ENCODE measurements around the gene MYL7. TPM values are rescaled to one million over a fixed set of nuclear protein-coding genes. Genes with fewer than 3 reads are reported as not detected.

The MYL7 gene
- total and polyA plus RNA-seq, 4 experiments from 2014 or later, result not detected

DNA sequence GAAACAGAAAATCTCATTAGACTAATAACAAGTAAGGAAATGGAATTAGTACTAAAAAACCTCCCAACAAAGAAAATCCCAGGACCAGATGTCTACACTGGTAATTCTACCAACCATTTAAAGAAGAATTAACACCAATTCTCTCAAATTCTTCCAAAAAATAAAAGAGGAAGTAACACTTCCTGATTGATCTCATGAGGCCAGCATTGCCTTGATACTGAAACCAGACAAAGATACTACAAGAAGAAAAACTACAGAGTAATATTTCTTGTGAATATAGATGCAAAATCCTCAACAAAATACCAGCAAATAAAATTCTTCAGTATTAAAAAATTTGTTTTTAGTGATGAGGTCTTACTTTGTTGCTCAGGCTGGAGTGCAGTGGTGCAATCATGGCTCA lies 26.8 kb upstream of the MYL7 start:
- DNase-seq, result no peak
- Mint-ChIP-seq H3K36me3 (no peaks in the 10 kb centered on the region), H3K27me3 (peaks cover 0 to 3% of the 10 kb centered on the region in 2 donors), H3K9me3 (peaks cover 0 to 3% (median 0%) of the 10 kb centered on the region in 8 donors), H3K27ac (peak overlapping the region in 1 of 7 donors; percentile 22), H3K4me1 (peaks cover 0 to 7% (median 3%) of the 10 kb centered on the region in 4 donors), H3K4me3 (no peak overlapping the region)
- Histone ChIP-seq H3K27me3 (ENCODE audit: insufficient read depth, low read length) (no peaks in the 10 kb centered on the region), H3K4me3 (ENCODE audit: low read length in 2 of 2) (no peak overlapping the region), H3K9me3 (ENCODE audit: control insufficient read depth in 1 of 2, low read length in 2 of 2) (no peaks in the 10 kb centered on the region), H3K36me3 (ENCODE audit: insufficient read depth, low read length) (no peaks in the 10 kb centered on the region), H3K27ac (ENCODE audit: low read depth, low read length) (no peak overlapping the region), H3K4me1 (ENCODE audit: insufficient read depth, low read length) (no peaks in the 10 kb centered on the region)
- ChIA-PET CTCF (ENCODE audit: partially characterized antibody) (no interaction called here), POLR2A (ENCODE audit: partially characterized antibody) (no interaction called here)
- intact Hi-C loops (cut with micrococcal nuclease), result no loop called here

DNA sequence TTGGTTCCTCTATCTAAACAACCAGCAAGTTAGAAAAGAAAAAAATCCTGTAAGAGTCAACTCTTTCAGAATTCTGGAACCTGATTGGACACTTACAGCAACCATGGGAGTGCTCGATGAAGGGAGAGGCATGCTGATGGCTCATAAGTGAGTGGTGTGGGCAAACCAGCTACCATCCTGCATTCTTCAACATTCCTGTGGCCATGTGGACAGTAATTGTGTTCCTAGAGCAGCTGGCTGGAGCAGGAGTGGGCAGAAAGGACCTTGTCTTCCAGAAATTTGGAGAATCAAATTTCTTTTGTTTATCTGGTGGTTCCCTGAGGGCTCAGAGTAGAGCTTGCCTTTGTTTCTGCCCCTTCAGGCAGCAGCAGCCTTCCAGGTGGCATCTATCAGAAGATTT lies 22.5 kb upstream of the MYL7 start:
- Mint-ChIP-seq H3K27ac (no peak overlapping the region), H3K27me3 (peaks cover 3 to 5% of the 10 kb centered on the region in 2 donors), H3K4me1 (peaks cover 0 to 7% (median 3%) of the 10 kb centered on the region in 4 donors), H3K36me3 (no peaks in the 10 kb centered on the region), H3K9me3 (peaks cover 0 to 3% (median 0%) of the 10 kb centered on the region in 8 donors), H3K4me3 (no peak overlapping the region)
- ChIA-PET POLR2A (ENCODE audit: partially characterized antibody) (interaction anchor here (0.7 kb wide), 1 partner anchor 40 kb away, joined by 4 read pairs; the partner anchor contains the start of gene POLD2), CTCF (ENCODE audit: partially characterized antibody) (no interaction called here)
- Histone ChIP-seq H3K9me3 (ENCODE audit: control insufficient read depth in 1 of 2, low read length in 2 of 2) (no peaks in the 10 kb centered on the region), H3K4me1 (ENCODE audit: insufficient read depth, low read length) (no peaks in the 10 kb centered on the region), H3K36me3 (ENCODE audit: insufficient read depth, low read length) (no peaks in the 10 kb centered on the region), H3K27me3 (ENCODE audit: insufficient read depth, low read length) (no peaks in the 10 kb centered on the region), H3K4me3 (ENCODE audit: low read length in 2 of 2) (no peak overlapping the region), H3K27ac (ENCODE audit: low read depth, low read length) (no peak overlapping the region)
- intact Hi-C loops (cut with micrococcal nuclease), result no loop called here
- no peak for DNase-seq

DNA sequence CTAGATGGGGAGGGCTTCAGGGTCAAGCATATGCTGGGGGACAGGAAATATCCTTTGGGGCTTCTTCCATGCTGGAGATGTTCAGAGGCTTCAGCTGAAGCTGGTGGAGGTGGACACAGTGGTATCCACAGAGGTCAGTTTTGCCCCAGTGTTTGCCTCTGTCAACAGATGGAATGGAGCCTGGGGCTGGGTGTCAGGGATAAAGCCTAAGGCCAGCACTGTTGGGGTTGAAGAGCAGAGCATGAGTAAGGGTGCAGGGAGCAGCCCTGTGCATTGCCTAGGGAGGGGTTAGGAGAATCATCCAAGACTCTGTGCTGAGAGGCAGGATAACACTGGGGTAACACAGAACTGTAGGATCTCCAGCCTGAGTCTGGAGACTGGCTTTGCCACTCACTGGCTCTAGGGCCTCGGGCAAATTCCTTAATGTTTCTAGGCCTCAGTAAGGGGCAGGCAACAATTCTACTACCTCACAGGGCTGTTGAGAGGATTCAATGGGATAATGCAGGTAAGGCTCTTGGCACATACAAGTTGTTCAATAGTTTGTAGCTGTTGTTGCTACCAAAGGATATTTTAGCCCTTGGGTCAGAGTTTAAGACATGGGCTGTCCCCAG lies 21.8 kb upstream of the MYL7 start:
- Histone ChIP-seq H3K36me3 (ENCODE audit: insufficient read depth, low read length) (no peaks in the 10 kb centered on the region), H3K27me3 (ENCODE audit: insufficient read depth, low read length) (no peaks in the 10 kb centered on the region), H3K9me3 (ENCODE audit: control insufficient read depth in 1 of 2, low read length in 2 of 2) (no peaks in the 10 kb centered on the region), H3K4me1 (ENCODE audit: insufficient read depth, low read length) (no peaks in the 10 kb centered on the region), H3K4me3 (ENCODE audit: low read length in 2 of 2) (no peak overlapping the region), H3K27ac (ENCODE audit: low read depth, low read length) (no peak overlapping the region)
- Mint-ChIP-seq H3K4me1 (peaks cover 0 to 6% (median 2%) of the 10 kb centered on the region in 4 donors), H3K27ac (no peak overlapping the region), H3K27me3 (peaks cover 3 to 5% of the 10 kb centered on the region in 2 donors), H3K4me3 (no peak overlapping the region), H3K9me3 (peaks cover 0 to 3% (median 0%) of the 10 kb centered on the region in 8 donors), H3K36me3 (no peaks in the 10 kb centered on the region)
- ChIA-PET POLR2A (ENCODE audit: partially characterized antibody) (no interaction called here), CTCF (ENCODE audit: partially characterized antibody) (no interaction called here)
- DNase-seq, result no peak
- intact Hi-C loops (cut with micrococcal nuclease), result no loop called here

DNA sequence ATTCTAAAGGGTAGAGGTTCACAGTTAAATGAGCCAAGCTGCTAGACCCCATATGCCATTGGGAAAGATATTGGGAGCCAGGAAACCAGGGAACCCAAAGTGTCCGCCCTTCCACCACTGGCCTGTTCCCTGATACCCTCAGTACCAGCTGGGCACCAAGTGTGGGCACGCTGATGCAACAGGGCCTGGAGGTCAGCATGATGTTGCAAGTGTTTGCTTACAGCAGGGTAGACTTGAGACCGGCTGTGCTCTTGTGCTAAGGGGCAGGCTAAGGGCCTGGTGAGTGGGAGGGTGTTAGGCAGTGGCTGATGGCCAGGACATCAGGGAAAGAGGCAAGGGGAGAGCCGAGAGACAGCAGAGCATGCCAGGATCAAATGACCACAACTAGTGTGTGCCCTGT lies 21.0 kb upstream of the MYL7 start:
- intact Hi-C loops (cut with micrococcal nuclease), result no loop called here
- H3K36me3 ChIP-seq (ENCODE audit: insufficient read depth, low read length), result no peaks in the 10 kb centered on the region
- ChIA-PET POLR2A (ENCODE audit: partially characterized antibody) (no interaction called here), CTCF (ENCODE audit: partially characterized antibody) (no interaction called here)
- no peak overlapping the region for H3K27ac ChIP-seq (ENCODE audit: low read depth, low read length)
- Mint-ChIP-seq H3K4me3 (no peak overlapping the region), H3K36me3 (no peaks in the 10 kb centered on the region), H3K27ac (no peak overlapping the region), H3K9me3 (peaks cover 0 to 3% (median 0%) of the 10 kb centered on the region in 8 donors), H3K27me3 (peaks cover 3 to 6% of the 10 kb centered on the region in 2 donors), H3K4me1 (no peaks in the 10 kb centered on the region)
- H3K4me1 ChIP-seq (ENCODE audit: insufficient read depth, low read length), result no peaks in the 10 kb centered on the region
- H3K27me3 ChIP-seq (ENCODE audit: insufficient read depth, low read length), result no peaks in the 10 kb centered on the region
- no peak overlapping the region for H3K4me3 ChIP-seq (ENCODE audit: low read length in 2 of 2)
- no peaks in the 10 kb centered on the region for H3K9me3 ChIP-seq (ENCODE audit: control insufficient read depth in 1 of 2, low read length in 2 of 2)
- no peak for DNase-seq

DNA sequence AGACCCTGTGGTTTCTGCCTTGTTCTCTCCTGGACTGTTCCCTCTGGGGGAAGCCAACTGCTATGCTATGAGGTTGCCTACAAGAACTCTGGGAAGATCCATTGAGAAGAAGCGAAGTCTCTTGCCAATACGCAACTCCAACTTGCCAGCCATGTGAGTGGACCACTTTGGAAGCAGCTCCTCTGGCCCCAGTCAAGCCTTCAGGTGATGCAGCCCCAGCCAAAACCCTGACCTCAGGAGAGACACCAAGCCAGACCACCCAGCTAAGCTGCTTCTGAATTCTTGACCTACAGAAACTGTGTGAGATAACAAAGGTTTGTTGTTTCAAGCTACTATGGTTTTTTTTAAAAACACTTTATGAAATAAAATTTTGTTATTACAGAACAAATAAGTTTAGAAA lies 20.2 kb upstream of the MYL7 start:
- peaks cover 3 to 6% of the 10 kb centered on the region in 2 donors for H3K27me3 Mint-ChIP-seq
- H3K27ac Mint-ChIP-seq, result no peak overlapping the region
- no peaks in the 10 kb centered on the region for H3K36me3 Mint-ChIP-seq
- intact Hi-C loops (cut with micrococcal nuclease), result no loop called here
- no peaks in the 10 kb centered on the region for H3K4me1 Mint-ChIP-seq
- no peak overlapping the region for H3K4me3 Mint-ChIP-seq
- H3K4me3 ChIP-seq (ENCODE audit: low read length in 2 of 2), result no peak overlapping the region
- H3K36me3 ChIP-seq (ENCODE audit: insufficient read depth, low read length), result no peaks in the 10 kb centered on the region
- no peaks in the 10 kb centered on the region for H3K4me1 ChIP-seq (ENCODE audit: insufficient read depth, low read length)
- no peak for DNase-seq
- ChIA-PET POLR2A (ENCODE audit: partially characterized antibody) (no interaction called here), CTCF (ENCODE audit: partially characterized antibody) (no interaction called here)
- no peaks in the 10 kb centered on the region for H3K27me3 ChIP-seq (ENCODE audit: insufficient read depth, low read length)
- H3K9me3 ChIP-seq (ENCODE audit: control insufficient read depth in 1 of 2, low read length in 2 of 2), result no peaks in the 10 kb centered on the region
- no peak overlapping the region for H3K27ac ChIP-seq (ENCODE audit: low read depth, low read length)
- H3K9me3 Mint-ChIP-seq, result peaks cover 0 to 3% (median 0%) of the 10 kb centered on the region in 8 donors

DNA sequence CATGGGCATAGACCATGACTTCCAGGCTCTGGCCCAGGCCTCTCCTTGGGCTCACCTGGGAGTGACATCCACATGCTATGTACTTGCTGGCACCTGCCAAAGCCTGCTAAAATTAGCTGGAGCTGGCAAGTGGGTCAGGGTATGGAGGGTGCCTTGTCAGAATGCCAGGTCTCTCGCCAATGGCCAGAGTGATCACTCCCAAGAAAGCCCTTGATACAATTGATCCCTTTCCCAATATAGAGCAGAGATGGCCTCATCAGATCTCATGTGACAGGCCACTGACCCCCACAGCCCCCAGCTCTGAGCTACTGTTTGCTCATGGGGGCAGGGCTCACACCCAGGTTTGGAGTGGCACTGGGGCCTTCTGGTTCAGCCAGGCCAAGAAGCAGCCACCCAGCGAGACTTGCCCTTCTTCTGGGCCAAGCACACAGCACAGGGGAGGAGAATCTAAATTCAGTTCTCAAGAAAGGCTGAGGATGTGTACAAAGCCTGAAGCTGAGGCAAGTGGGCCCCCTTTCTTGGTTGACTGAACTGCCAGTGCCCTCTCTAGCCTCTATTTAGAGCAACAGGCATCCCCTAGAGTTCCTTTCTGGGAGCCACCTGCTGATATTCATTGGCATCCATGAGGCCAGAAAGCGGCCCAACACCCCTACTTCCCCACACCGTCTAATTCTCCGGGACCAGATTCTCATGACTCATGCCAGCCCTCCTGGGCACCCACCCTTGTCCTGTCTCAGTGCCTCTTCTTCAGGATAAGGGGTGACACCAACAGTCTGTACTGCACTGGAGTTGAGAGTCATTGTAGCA lies 18.9 kb upstream of the MYL7 start:
- H3K36me3 ChIP-seq (ENCODE audit: insufficient read depth, low read length), result no peaks in the 10 kb centered on the region
- Mint-ChIP-seq H3K27ac (no peak overlapping the region), H3K4me3 (no peak overlapping the region), H3K9me3 (peaks cover 0 to 3% (median 0%) of the 10 kb centered on the region in 8 donors), H3K27me3 (peaks cover 3 to 6% of the 10 kb centered on the region in 2 donors), H3K36me3 (no peaks in the 10 kb centered on the region), H3K4me1 (no peaks in the 10 kb centered on the region)
- no peaks in the 10 kb centered on the region for H3K9me3 ChIP-seq (ENCODE audit: control insufficient read depth in 1 of 2, low read length in 2 of 2)
- H3K27ac ChIP-seq (ENCODE audit: low read depth, low read length), result no peak overlapping the region
- no peaks in the 10 kb centered on the region for H3K4me1 ChIP-seq (ENCODE audit: insufficient read depth, low read length)
- ChIA-PET CTCF (ENCODE audit: partially characterized antibody) (no interaction called here), POLR2A (ENCODE audit: partially characterized antibody) (no interaction called here)
- no peaks in the 10 kb centered on the region for H3K27me3 ChIP-seq (ENCODE audit: insufficient read depth, low read length)
- H3K4me3 ChIP-seq (ENCODE audit: low read length in 2 of 2), result no peak overlapping the region
- intact Hi-C loops (cut with micrococcal nuclease), result no loop called here
- no peak for DNase-seq

DNA sequence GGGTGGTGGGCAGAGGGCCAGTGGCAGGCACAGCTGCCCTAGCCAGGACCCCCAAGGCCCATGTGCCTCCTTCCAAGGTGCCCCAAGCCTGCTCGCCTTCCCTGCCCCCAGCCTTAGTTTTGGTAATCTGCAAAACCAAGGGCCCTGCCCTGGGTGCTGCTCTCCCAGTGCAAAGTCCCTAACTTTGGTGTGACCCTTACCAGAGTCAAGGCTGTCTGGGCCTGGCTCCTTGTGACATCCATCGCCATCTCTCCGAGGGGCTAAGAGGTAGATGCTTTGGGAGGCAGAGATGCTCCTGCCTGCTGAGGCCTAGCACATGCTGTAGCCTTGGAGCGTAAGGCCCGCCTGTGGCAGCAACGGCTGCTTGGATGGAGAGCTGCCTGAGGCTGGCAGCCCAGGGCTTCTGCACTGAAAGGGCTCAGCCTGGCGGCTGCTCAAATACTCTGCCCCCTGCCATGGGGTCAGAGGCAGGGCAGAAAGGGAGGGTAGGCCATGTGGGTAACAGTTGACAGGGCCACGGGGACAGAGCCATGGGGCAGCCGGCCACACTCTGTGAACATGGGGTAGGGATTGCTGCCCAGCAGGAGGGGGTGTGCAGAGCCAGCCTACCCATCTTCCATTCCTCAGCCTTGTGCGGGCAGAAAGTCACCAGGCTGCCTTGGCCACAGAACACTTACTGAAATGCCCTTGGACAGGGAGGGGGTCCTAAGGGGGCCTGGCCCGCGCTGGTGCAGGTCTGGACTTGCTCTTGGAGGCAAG lies 17.9 kb upstream of the MYL7 start:
- Histone ChIP-seq H3K4me1 (ENCODE audit: insufficient read depth, low read length) (no peaks in the 10 kb centered on the region), H3K4me3 (ENCODE audit: low read length in 2 of 2) (no peak overlapping the region), H3K36me3 (ENCODE audit: insufficient read depth, low read length) (no peaks in the 10 kb centered on the region), H3K27ac (ENCODE audit: low read depth, low read length) (no peak overlapping the region), H3K9me3 (ENCODE audit: control insufficient read depth in 1 of 2, low read length in 2 of 2) (no peaks in the 10 kb centered on the region), H3K27me3 (ENCODE audit: insufficient read depth, low read length) (no peaks in the 10 kb centered on the region)
- intact Hi-C loops (cut with micrococcal nuclease), result no loop called here
- ChIA-PET CTCF (ENCODE audit: partially characterized antibody) (no interaction called here), POLR2A (ENCODE audit: partially characterized antibody) (no interaction called here)
- H3K27me3 Mint-ChIP-seq, result peaks cover 1 to 6% of the 10 kb centered on the region in 2 donors
- no peak for DNase-seq
- peaks cover 0 to 2% (median 0%) of the 10 kb centered on the region in 8 donors for H3K9me3 Mint-ChIP-seq
- no peaks in the 10 kb centered on the region for H3K4me1 Mint-ChIP-seq
- H3K27ac Mint-ChIP-seq, result peak overlapping the region in 2 of 7 donors; percentile 42 to 61
- H3K4me3 Mint-ChIP-seq, result no peak overlapping the region
- H3K36me3 Mint-ChIP-seq, result no peaks in the 10 kb centered on the region
